ENCODE data around the gene UNKL.

Gene UNKL

GRCh38 chr16:1459967-1460366, 45.5 kb upstream of the UNKL start:
- H3K27ac ChIP-seq (ENCODE audit: low read length): no peak overlapping the region
- peaks cover 12% of the 10 kb centered on the region for H4K20me1 ChIP-seq (ENCODE audit: insufficient read depth, low read length)

GRCh38 chr16:1458977-1459341, 44.5 kb upstream of the UNKL start:
- peaks cover 5% of the 10 kb centered on the region for H4K20me1 ChIP-seq (ENCODE audit: insufficient read depth, low read length)
- H2AFZ ChIP-seq (ENCODE audit: low read depth, low read length): no peak overlapping the region
- H3K27ac ChIP-seq (ENCODE audit: low read length): no peak overlapping the region
- no peaks in the 10 kb centered on the region for H3K27me3 ChIP-seq (ENCODE audit: insufficient read depth, low read length, poor library complexity)
- no peak overlapping the region for H3K4me3 ChIP-seq (ENCODE audit: low read depth in 1 of 2, low read length in 2 of 2)
- no peaks in the 10 kb centered on the region for H3K4me1 ChIP-seq (ENCODE audit: insufficient read depth, low read length)
- ATAC-seq (ENCODE audit: insufficient read depth, low read depth) (no peak), DNase-seq (no peak)
- no peak overlapping the region for H3K9ac ChIP-seq (ENCODE audit: low read depth, low read length)
- no peaks in the 10 kb centered on the region for H3K9me3 ChIP-seq (ENCODE audit: insufficient read depth, low read length, severe bottlenecking)
- H3K4me2 ChIP-seq (ENCODE audit: insufficient read depth, low read length): no peak overlapping the region
- peaks cover 70% of the 10 kb centered on the region for H3K36me3 ChIP-seq (ENCODE audit: insufficient read depth, low read length)
- TF ChIP-seq CTCF (IDR thresholded peaks at IDR 0.05; ENCODE audit: borderline replicate concordance, extremely low read depth, low read length, poor library complexity, severe bottlenecking): no peak
- no peak for TF ChIP-seq EZH2 (IDR thresholded peaks at IDR 0.05; ENCODE audit: borderline replicate concordance, low read depth, low read length, severe bottlenecking)
- H3K79me2 ChIP-seq (ENCODE audit: insufficient read depth, low read length): peaks cover 5% of the 10 kb centered on the region; the same call in 1 of the 2 replicates

More at GRCh38 chr16:1459967-1460366, 45.5 kb upstream of the UNKL start:
- Histone ChIP-seq H3K9me3 (ENCODE audit: insufficient read depth, low read length, severe bottlenecking) (no peaks in the 10 kb centered on the region), H3K4me1 (ENCODE audit: insufficient read depth, low read length) (no peaks in the 10 kb centered on the region), H3K36me3 (ENCODE audit: insufficient read depth, low read length) (peaks cover 70% of the 10 kb centered on the region), H3K4me2 (ENCODE audit: insufficient read depth, low read length) (no peak overlapping the region), H3K79me2 (ENCODE audit: insufficient read depth, low read length) (peaks cover 9% of the 10 kb centered on the region; the same call in 1 of the 2 replicates), H3K27me3 (ENCODE audit: insufficient read depth, low read length, poor library complexity) (no peaks in the 10 kb centered on the region), H3K4me3 (ENCODE audit: low read depth in 1 of 2, low read length in 2 of 2) (no peak overlapping the region), H2AFZ (ENCODE audit: low read depth, low read length) (no peak overlapping the region), H3K9ac (ENCODE audit: low read depth, low read length) (no peak overlapping the region)
- DNase-seq (no peak), ATAC-seq (ENCODE audit: insufficient read depth, low read depth) (no peak)
- no peak for TF ChIP-seq EZH2 (IDR thresholded peaks at IDR 0.05; ENCODE audit: borderline replicate concordance, low read depth, low read length, severe bottlenecking)
- TF ChIP-seq CTCF (IDR thresholded peaks at IDR 0.05; ENCODE audit: borderline replicate concordance, extremely low read depth, low read length, poor library complexity, severe bottlenecking): no peak

- Histone ChIP-seq H3K79me2 (ENCODE audit: insufficient read depth, low read length) (peaks cover 5% of the 10 kb centered on the region; the same call in 1 of the 2 replicates), H3K27ac (ENCODE audit: low read length) (no peak overlapping the region), H3K4me3 (ENCODE audit: low read depth in 1 of 2, low read length in 2 of 2) (no peak overlapping the region), H3K4me2 (ENCODE audit: insufficient read depth, low read length) (no peak overlapping the region), H3K36me3 (ENCODE audit: insufficient read depth, low read length) (peaks cover 75% of the 10 kb centered on the region), H3K9me3 (ENCODE audit: insufficient read depth, low read length, severe bottlenecking) (no peaks in the 10 kb centered on the region), H3K9ac (ENCODE audit: low read depth, low read length) (no peak overlapping the region), H2AFZ (ENCODE audit: low read depth, low read length) (no peak overlapping the region), H3K27me3 (ENCODE audit: insufficient read depth, low read length, poor library complexity) (no peaks in the 10 kb centered on the region), H3K4me1 (ENCODE audit: insufficient read depth, low read length) (no peaks in the 10 kb centered on the region), H4K20me1 (ENCODE audit: insufficient read depth, low read length) (peaks cover 5% of the 10 kb centered on the region)
- TF ChIP-seq EZH2 (IDR thresholded peaks at IDR 0.05; ENCODE audit: borderline replicate concordance, low read depth, low read length, severe bottlenecking) (no peak), CTCF (IDR thresholded peaks at IDR 0.05; ENCODE audit: borderline replicate concordance, extremely low read depth, low read length, poor library complexity, severe bottlenecking) (no peak)
- DNase-seq: no peak
- no peak for ATAC-seq (ENCODE audit: insufficient read depth, low read depth)
These were observed 44.0 kb upstream of the UNKL start for GRCh38 chr16:1458336-1458976.
